Measurements from ENCODE around the gene FAM9B. TPM values are rescaled to one million over a fixed set of nuclear protein-coding genes. Genes with fewer than 3 reads are reported as not detected.

The FAM9B gene
- total and polyA plus RNA-seq, 2 of the 4 experiments (the other 2 are of a cell fraction), result not detected

DNA sequence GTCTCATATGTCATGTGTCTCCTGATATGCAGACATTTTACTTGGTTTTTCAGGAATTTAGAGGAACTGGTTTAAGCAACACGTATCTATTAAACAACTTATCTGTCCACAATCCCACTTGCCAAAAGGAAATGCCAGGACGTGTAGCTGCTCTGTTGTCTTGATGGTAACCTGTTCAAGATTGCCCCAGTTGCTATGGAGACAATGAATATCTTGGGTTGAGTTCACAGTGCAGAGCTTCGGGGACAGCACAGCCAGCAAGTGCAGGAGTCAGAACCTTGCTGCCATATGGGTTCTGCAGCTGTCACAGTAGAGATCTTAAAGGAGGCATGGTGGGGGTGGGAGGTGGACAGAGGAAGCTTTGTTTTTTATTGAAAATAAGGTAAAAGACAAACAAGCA lies 28.7 kb upstream of the FAM9B start:
- no peak overlapping the region for H3K18ac ChIP-seq (ENCODE audit: low read depth, low read length)
- H3K9me3 ChIP-seq (ENCODE audit: control insufficient read depth, insufficient read depth, low read length), result no peaks in the 10 kb centered on the region
- no peaks in the 10 kb centered on the region for H3K9me1 ChIP-seq (ENCODE audit: insufficient read depth, low read length)
- no peak overlapping the region for H4K91ac ChIP-seq (ENCODE audit: insufficient read depth, low read depth, low read length)
- H3K36me3 ChIP-seq (ENCODE audit: control insufficient read depth, insufficient read depth, low read length), result no peaks in the 10 kb centered on the region
- H2AK5ac ChIP-seq (ENCODE audit: low read depth, low read length), result no peak overlapping the region
- H2AK9ac ChIP-seq (replicated peaks; ENCODE audit: low read depth, low read length, poor library complexity), result no peak overlapping the region
- H4K5ac ChIP-seq (ENCODE audit: low read depth, low read length), result no peak overlapping the region
- in situ Hi-C loops (cut with MboI; ENCODE audit: low sequenced_read_pairs), result no loop called here
- TF ChIP-seq MAFK (IDR thresholded peaks at IDR 0.05; ENCODE audit: low read depth, low read length) (no peak), CEBPB (IDR thresholded peaks at IDR 0.05; ENCODE audit: low read depth, low read length) (no peak), MXI1 (IDR thresholded peaks at IDR 0.05; ENCODE audit: borderline replicate concordance, low read depth, low read length) (no peak), USF2 (IDR thresholded peaks at IDR 0.05; ENCODE audit: low read depth, low read length) (no peak), RFX5 (IDR thresholded peaks at IDR 0.05; ENCODE audit: low read depth, low read length) (no peak), CHD1 (IDR thresholded peaks at IDR 0.05; ENCODE audit: low read depth, low read length) (no peak), BHLHE40 (IDR thresholded peaks at IDR 0.05; ENCODE audit: low read depth, low read length) (no peak), SMC3 (IDR thresholded peaks at IDR 0.05; ENCODE audit: low read depth, low read length) (no peak), CTCF (conservative IDR thresholded peaks at IDR 0.05; ENCODE audit: low read depth, low read length) (no peak), RCOR1 (IDR thresholded peaks at IDR 0.05; ENCODE audit: insufficient replicate concordance, low read length) (no peak), ELK1 (IDR thresholded peaks at IDR 0.05; ENCODE audit: borderline replicate concordance, low read depth, low read length) (no peak), POLR2A (IDR thresholded peaks at IDR 0.05; ENCODE audit: low read depth, low read length) (no peak), FOS (IDR thresholded peaks at IDR 0.05; ENCODE audit: low read depth, low read length) (no peak), RAD21 (IDR thresholded peaks at IDR 0.05; ENCODE audit: low read length) (no peak)
- no peak overlapping the region for H4K8ac ChIP-seq (ENCODE audit: low read depth in 2 of 2, low read length in 2 of 2)
- no peak overlapping the region for H3K9ac ChIP-seq (ENCODE audit: low read depth, low read length)
- H3K79me1 ChIP-seq (ENCODE audit: low read depth in 1 of 2, low read length in 2 of 2), result no peaks in the 10 kb centered on the region
- H3K14ac ChIP-seq (replicated peaks; ENCODE audit: low read depth, low read length), result no peak overlapping the region
- no peaks in the 10 kb centered on the region for H4K20me1 ChIP-seq (ENCODE audit: insufficient read depth, low read length)
- H3K4me1 ChIP-seq (ENCODE audit: control insufficient read depth, insufficient read depth, low read length), result no peaks in the 10 kb centered on the region
- no peak overlapping the region for H2BK120ac ChIP-seq (ENCODE audit: low read depth, low read length)
- no peak overlapping the region for H2BK5ac ChIP-seq (ENCODE audit: low read depth, low read length, poor library complexity, severe bottlenecking)
- no peak overlapping the region for H3K56ac ChIP-seq (ENCODE audit: extremely low read depth, insufficient read depth, low read length)
- ATAC-seq (ENCODE audit: low read depth) (no peak), DNase-seq (no peak)
- no peak overlapping the region for H3K23ac ChIP-seq (ENCODE audit: low read depth, low read length)
- no peak overlapping the region for H2BK15ac ChIP-seq (ENCODE audit: low read depth, low read length)
- 20% methylated on average over 1 of the region's 3 CpGs; no CpG with 5 or more reads in 1 of the 2 experiments for WGBS, 2 experiments (ENCODE audit: extremely low coverage in 2 of 2, insufficient read length in 1 of 2)
- no peak overlapping the region for H3K4me3 ChIP-seq (ENCODE audit: insufficient read depth, low read depth, low read length)
- CTCF ChIA-PET, result no interaction called here
- dilution Hi-C loops (cut with HindIII; ENCODE audit: low sequenced_read_pairs, unreplicated experiment), result no loop called here
- H2AFZ ChIP-seq (replicated peaks; ENCODE audit: low read length, poor library complexity), result no peak overlapping the region
- no peak overlapping the region for H2BK20ac ChIP-seq (ENCODE audit: low read depth, low read length)
- BruUV-seq (replicated peaks), result no TSS peak
- intact Hi-C loops (cut with micrococcal nuclease), result no loop called here
- no peaks in the 10 kb centered on the region for H3K27me3 ChIP-seq (ENCODE audit: control insufficient read depth, insufficient read depth, low read length)
- H3K4ac ChIP-seq (ENCODE audit: low read depth, low read length), result no peak overlapping the region
- no peak overlapping the region for H3K27ac ChIP-seq (ENCODE audit: insufficient read depth, low read length)
- H3K4me2 ChIP-seq (ENCODE audit: low read depth, low read length), result no peak overlapping the region
- POLR2A ChIA-PET (ENCODE audit: unreplicated experiment), result no interaction called here
